Spleen (tissue), 7 donors: ENCODE measurements around the gene PDLIM5.

ENCODE experiments used
- CTCF ChIP-seq, 11 experiments: fragments of 200-600 bp in 7 of 11; fragments of 450-650 bp in 4 of 11; sonication (generic) in 4 of 11; IDR thresholded peaks in 8 of 11; conservative IDR thresholded peaks in 3 of 11; 1 replicate in 7 of 11; 2 replicates in 4 of 11; pipeline versions ENCODE4 v1.4.0 to v1.8.0; 2016 to 2021; ENCODE audit warnings: antibody characterized with exemption in 11 of 11, inconsistent platforms in 4 of 11, mild to moderate bottlenecking in 1 of 11
- POLR2A ChIP-seq, 3 donors: fragments of 450-650 bp; IDR thresholded peaks; one replicate each; pipeline ENCODE4 v1.5.1; 2017; ENCODE audit warnings: antibody characterized with exemption in 3 of 3, mild to moderate bottlenecking in 1 of 3
- donor health status: DM: no; HTN: no; CAD: no; lungs with moderate emphysema.
- donor health status: DM: no; HTN: no; CAD: no.
- donor health status: DM: no; HTN: no; CAD: no.

- TF ChIP-seq POLR2A (IDR thresholded peaks at IDR 0.05) = no peak
- TF ChIP-seq CTCF (IDR thresholded peaks at IDR 0.05 in 8 of 11, conservative IDR thresholded peaks at IDR 0.05 in 3 of 11) = no peak
Measured at GRCh38 chr4:94516067-94516466, 64.3 kb downstream of the PDLIM5 start.
